Neutrophil (primary cell): Measurements from ENCODE around the gene CREB3L2.
"Not testable (repeated sequence)": the region's sequence is repeated elsewhere in the genome, so short reads cannot be mapped to it uniquely, and the experiment has no call there.

Source experiments
- H3K27ac ChIP-seq: fragments of 200-600 bp; sonication (generic); 2 replicates; pipeline ENCODE4 v1.5.1; 2016; ENCODE audit warnings: mild to moderate bottlenecking, moderate library complexity
- H3K27me3 ChIP-seq: fragments of 200-600 bp; sonication (generic); 2 replicates; pipeline ENCODE4 v1.6.0; 2016; ENCODE audit warnings: mild to moderate bottlenecking
- H3K36me3 ChIP-seq: fragments of 200-600 bp; sonication (generic); 2 replicates; pipeline ENCODE4 v1.5.1; 2017
- H3K4me1 ChIP-seq, 2 experiments: fragments of 200-600 bp in 1 of 2; sonication (generic) in 1 of 2; 1 replicate in 1 of 2; 2 replicates in 1 of 2; pipeline versions ENCODE4 v1.5.1 to v1.6.1; 2013 to 2016; ENCODE audit warnings: low read depth in 1 of 2, low read length in 1 of 2, mild to moderate bottlenecking in 1 of 2, moderate library complexity in 1 of 2; ENCODE audit not compliant: control insufficient read depth in 1 of 2, insufficient read depth in 1 of 2
- H3K4me3 ChIP-seq, 2 experiments: fragments of 200-600 bp in 1 of 2; sonication (generic) in 1 of 2; 1 replicate in 1 of 2; 2 replicates in 1 of 2; pipeline ENCODE4 v1.5.1; 2013 to 2016; ENCODE audit warnings: low read depth in 1 of 2, low read length in 1 of 2, mild to moderate bottlenecking in 1 of 2, moderate library complexity in 1 of 2
- H3K9me3 ChIP-seq: fragments of 200-600 bp; sonication (generic); 2 replicates; pipeline ENCODE4 v1.5.1; 2016
- TF ChIP-seq, protein P1 (sequence below): fragments of 200-600 bp; sonication (generic); IDR thresholded peaks from 2 replicates; pipeline ENCODE4 v1.5.1; 2016; ENCODE audit warnings: antibody characterized with exemption

The CREB3L2 gene

DNA sequence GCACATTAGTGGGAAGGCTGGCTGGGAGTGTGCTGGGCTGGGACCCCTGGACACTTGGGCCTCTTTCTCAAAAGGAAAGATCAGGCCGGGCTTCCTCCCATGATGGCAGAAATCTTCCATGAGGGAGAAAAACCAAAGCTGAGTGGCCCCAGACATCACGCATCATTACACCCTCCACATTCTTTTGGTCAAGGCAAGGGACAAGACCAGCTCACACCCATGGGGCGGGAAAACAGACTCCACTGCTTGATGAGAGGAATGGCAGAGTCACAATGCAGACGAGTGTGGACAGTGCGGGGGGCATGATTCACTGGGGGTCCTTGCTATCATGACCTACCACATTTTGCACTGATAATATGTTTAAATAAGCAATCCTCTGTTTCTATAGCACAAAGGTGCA is 73.3 kb downstream of the CREB3L2 start:
- peaks cover 29% of the 10 kb centered on the region for H3K36me3 ChIP-seq
- no peak overlapping the region for H3K27ac ChIP-seq
- H3K4me3 ChIP-seq = no peak overlapping the region
- H3K27me3 ChIP-seq = no peaks in the 10 kb centered on the region
- TF ChIP-seq, protein P1, sequence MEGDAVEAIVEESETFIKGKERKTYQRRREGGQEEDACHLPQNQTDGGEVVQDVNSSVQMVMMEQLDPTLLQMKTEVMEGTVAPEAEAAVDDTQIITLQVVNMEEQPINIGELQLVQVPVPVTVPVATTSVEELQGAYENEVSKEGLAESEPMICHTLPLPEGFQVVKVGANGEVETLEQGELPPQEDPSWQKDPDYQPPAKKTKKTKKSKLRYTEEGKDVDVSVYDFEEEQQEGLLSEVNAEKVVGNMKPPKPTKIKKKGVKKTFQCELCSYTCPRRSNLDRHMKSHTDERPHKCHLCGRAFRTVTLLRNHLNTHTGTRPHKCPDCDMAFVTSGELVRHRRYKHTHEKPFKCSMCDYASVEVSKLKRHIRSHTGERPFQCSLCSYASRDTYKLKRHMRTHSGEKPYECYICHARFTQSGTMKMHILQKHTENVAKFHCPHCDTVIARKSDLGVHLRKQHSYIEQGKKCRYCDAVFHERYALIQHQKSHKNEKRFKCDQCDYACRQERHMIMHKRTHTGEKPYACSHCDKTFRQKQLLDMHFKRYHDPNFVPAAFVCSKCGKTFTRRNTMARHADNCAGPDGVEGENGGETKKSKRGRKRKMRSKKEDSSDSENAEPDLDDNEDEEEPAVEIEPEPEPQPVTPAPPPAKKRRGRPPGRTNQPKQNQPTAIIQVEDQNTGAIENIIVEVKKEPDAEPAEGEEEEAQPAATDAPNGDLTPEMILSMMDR = no peak
- no peaks in the 10 kb centered on the region for H3K9me3 ChIP-seq
- peaks cover 14 to 15% of the 10 kb centered on the region in 2 experiments for H3K4me1 ChIP-seq

DNA sequence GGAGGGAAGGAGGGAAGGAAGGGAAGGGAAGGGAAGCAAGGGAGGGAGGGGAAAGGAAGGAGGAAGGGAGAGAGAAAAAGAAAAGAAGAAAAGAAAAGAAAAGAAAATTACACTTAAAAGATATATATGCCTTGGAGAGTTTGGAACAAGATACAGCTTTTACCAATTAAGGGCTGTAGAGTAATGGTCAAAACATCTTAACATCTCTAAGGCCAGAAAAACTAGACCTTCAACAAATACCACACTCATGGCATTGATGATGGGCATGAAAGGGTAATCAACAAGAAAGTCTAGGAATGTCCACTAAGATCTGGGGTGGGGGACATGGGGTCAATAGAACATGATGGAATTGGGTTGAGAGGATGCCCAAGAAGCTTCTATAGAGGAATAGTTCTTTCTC is 74.5 kb downstream of the CREB3L2 start:
- Histone ChIP-seq H3K27me3 (no peaks in the 10 kb centered on the region), H3K27ac (peak overlapping the region; percentile 29), H3K36me3 (peaks cover 34% of the 10 kb centered on the region), H3K9me3 (no peaks in the 10 kb centered on the region), H3K4me3 (no peak overlapping the region), H3K4me1 (peaks cover 2% of the 10 kb centered on the region in 2 experiments)
- TF ChIP-seq, protein P1 = no peak

DNA sequence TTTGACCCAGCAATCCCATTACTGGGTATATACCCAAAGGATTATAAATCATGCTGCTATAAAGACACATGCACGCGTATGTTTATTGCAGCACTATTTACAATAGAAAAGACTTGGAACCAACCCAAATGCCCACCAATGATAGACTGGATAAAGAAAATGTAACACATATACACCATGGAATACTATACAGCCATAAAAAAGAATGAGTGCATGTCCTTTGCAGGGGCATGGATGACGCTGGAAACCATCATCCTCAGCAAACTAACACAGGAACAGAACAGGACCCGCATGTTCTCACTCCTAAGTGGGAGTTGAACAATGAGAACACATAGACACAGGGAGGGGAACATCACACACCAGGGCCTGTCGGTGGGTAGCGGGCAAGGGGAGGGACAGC is 75.7 kb downstream of the CREB3L2 start:
- H3K4me3 ChIP-seq, H3K27ac ChIP-seq, H3K9me3 ChIP-seq, H3K27me3 ChIP-seq, H3K4me1 ChIP-seq: not testable (repeated sequence)
- H3K36me3 ChIP-seq = peaks cover 34% of the 10 kb centered on the region

DNA sequence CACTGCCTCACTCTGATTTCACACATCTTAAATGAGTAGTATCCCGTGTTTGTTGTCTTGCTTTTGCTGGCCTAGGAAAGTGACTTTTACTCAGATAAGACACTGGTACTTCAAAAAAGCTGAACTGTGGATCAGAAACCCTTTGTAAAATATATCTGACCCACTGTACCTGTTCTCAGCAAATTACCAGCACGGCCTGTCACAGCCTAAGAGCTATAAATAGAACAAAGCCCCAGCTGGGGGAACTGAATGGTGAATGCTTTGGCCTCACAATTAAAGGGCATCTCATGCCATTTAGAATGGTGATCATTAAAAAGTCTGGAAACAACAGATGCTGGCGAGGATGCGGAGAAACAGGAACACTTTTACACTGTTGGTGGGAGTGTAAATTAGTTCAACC is 76.1 kb downstream of the CREB3L2 start:
- TF ChIP-seq, protein P1 = no peak

DNA sequence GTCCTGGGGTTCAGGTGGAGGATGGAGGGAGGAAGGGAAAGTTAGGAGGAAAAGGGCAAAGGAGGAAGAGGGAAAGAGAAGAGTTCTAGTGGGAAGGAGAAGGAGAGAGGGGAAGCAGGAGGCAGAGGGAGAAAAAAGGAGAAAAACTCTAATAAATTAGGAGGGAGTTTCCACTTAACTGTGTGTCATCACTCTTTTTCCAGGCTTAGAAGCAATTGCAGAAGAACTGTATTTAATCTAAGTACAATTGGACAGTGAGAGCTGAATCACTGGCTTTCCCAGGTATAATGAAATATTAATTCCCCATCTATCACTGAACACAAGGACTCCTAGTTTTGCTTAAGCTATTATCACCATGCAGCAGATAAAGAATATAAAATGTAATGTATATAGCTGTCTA is 76.8 kb downstream of the CREB3L2 start:
- H3K9me3 ChIP-seq = no peaks in the 10 kb centered on the region
- no peak overlapping the region for H3K4me3 ChIP-seq
- no peaks in the 10 kb centered on the region for H3K4me1 ChIP-seq
- TF ChIP-seq, protein P1 = no peak
- H3K27me3 ChIP-seq = no peaks in the 10 kb centered on the region
- no peak overlapping the region for H3K27ac ChIP-seq
- H3K36me3 ChIP-seq = peaks cover 45% of the 10 kb centered on the region

More for the DNA sequence above, 76.1 kb downstream of the CREB3L2 start:
- H3K4me3 ChIP-seq = no peak overlapping the region
- peaks cover 39% of the 10 kb centered on the region for H3K36me3 ChIP-seq
- no peaks in the 10 kb centered on the region for H3K27me3 ChIP-seq
- H3K4me1 ChIP-seq = no peaks in the 10 kb centered on the region
- no peak overlapping the region for H3K27ac ChIP-seq
- H3K9me3 ChIP-seq = no peaks in the 10 kb centered on the region

DNA sequence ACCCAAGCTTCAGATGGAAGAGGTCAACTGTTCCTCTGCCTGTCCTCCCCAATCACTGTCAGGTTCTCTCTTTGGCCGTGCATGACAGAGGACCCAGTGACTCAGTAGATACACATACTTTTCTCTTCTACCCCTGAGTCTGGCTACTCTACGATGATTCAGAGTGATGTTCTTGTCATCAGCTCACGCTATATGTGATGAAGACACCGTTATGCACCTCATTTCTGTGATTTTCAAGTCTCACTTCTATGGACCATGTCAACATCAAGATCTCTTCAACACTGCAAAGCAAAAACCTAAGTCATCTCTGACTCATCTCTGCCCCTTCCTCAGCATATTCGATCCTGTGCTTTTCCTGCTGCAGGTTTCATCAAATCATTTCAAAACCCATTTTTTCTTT is 78.5 kb downstream of the CREB3L2 start:
- H3K4me1 ChIP-seq = no peaks in the 10 kb centered on the region
- TF ChIP-seq, protein P1 = no peak
- H3K4me3 ChIP-seq = no peak overlapping the region
- H3K27me3 ChIP-seq = no peaks in the 10 kb centered on the region
- H3K9me3 ChIP-seq = no peaks in the 10 kb centered on the region
- peaks cover 42% of the 10 kb centered on the region for H3K36me3 ChIP-seq
- H3K27ac ChIP-seq = no peak overlapping the region
